ENCODE data around the gene CSMD2.

The CSMD2 gene

GRCh38 chr1:33899746-33900145, 265.3 kb downstream of the CSMD2 start:
- DNase-seq (ENCODE audit: low spot score): no peak

GRCh38 chr1:33898881-33899280, 266.1 kb downstream of the CSMD2 start:
- no peak for DNase-seq (ENCODE audit: low spot score)

- no peak for DNase-seq (ENCODE audit: low spot score)
Measured at GRCh38 chr1:33898406-33898805, 266.6 kb downstream of the CSMD2 start.

DNA sequence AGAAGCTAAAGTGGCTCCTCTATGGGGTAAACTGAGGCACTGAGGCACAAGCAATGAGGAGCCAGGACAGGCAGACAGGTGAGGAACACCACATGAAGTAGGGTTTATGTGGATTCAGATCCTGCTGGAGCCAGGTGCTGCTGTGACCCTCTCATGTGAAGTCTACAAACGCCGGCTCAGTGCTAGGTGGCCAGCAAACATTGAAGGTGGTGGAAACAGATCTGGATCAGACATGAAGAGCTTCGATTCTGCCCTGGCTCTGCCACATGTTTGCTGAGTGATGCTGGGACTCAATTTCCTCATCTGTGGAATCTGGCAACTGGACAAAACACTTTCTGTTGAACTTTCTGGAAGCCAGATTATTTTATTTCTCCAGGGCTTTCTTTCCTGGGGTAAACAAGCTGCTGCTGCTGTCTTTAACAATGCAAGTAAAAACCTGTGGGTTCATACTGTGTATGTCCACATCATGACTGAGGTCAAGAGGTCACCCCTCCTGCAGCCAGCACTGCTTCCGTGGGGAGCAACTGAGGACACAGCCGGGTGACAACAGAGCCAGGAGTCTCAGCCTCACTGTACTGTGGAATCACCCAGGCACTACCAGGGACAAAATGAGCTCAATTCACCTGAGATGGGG, 267.8 kb downstream of the CSMD2 start:
- DNase-seq (ENCODE audit: low spot score): no peak

GRCh38 chr1:33895976-33896375, 269.1 kb downstream of the CSMD2 start:
- no peak for DNase-seq (ENCODE audit: low spot score)

DNA sequence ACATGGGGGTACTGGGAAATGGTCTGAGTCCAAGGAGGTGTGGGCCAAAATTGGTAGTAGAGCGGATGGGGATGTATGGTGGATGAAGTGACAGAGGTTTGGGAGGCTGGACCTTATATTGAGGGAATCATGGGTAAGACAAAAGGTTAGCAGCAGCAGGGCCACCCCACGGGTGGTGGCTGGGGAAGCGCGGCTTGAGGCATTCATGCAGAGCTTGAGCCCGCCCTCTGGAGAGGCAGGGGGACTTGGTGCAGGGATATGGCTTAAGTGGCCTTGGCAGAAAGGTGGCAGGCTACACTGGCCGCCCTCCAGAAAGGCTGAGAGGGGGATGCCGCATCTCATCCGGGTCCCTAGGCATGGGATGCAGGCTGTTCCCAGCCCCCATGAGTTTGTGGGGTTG, 269.6 kb downstream of the CSMD2 start:
- no peak for DNase-seq (ENCODE audit: low spot score)

- no peak for DNase-seq (ENCODE audit: low spot score)
Measured at GRCh38 chr1:33893147-33893830, 271.7 kb downstream of the CSMD2 start.

- DNase-seq (ENCODE audit: low spot score): no peak
Measured at GRCh38 chr1:33886496-33886895, 278.5 kb downstream of the CSMD2 start.

- DNase-seq (ENCODE audit: low spot score): no peak
Measured at GRCh38 chr1:33880305-33880704, 284.7 kb downstream of the CSMD2 start.

DNA sequence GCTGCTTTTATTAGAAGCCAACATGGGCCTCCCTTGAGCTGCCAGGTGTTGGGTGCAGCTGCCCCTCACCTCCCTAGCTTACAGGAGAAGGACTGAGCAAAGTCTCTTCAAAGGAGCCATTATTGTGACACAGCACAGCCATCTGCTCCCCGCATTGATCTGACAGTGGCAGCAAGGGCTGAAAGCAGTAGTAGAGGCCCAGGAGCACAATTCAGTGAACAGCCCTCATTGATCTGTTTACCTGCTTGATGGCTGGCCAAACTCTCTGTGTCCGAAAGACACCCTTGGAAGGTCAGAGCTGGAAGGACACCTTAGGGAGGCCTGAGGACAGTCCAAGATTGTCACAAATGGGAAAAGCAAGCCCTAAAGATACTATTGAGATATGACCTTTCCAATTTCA, 286.6 kb downstream of the CSMD2 start:
- no peak for DNase-seq (ENCODE audit: low spot score)

DNA sequence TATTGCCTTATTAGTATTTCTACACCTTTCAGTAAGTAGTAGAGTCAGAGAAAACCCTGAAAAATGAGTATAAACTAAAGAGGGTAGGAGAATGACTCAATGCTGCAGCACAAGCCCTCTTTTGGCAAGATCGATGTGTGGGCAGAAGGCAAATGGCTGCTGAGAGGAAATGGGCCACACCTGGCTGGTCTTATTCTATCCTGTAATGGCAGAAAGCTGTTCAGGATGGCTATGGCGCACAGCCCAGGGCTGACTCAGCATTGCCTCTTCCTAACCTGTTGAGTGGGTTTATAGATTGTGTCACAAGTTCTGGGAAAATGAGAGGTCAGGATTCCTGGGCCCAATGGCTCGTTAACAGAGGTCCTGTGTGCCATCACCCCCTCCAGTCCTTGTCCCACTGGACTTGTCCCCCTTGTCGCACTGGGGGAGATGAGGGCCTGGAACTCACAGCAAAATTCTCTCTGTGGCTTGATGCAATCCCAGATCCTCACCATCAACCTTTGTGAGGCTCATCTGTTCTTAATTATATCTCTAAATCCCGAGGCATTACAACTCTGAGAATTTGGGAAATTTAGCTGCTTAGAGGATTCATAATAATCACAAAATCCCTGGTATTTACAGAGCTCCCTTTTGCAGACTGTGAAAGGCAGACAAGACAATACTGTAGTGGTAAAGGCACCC, 287.9 kb downstream of the CSMD2 start:
- no peak for DNase-seq (ENCODE audit: low spot score)

DNA sequence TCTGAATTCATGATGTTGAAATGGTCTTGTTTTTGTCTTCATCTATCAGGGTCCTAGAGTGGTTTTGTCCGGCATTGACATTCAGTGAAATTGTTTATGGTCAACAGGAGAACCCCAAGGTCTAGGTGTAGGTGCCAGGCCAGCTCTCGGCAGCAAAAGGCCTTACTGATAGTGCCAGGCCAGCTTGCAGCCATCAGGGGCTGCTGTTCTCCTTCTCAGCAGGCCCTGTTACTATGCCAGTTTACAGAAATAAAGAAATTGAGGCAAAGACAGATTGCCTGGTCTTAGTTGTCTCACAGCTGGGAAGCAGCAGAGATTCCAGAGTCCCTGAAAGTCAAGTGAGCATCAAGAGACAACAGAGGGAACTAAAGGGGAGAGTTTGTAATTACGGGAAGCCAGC, 289.2 kb downstream of the CSMD2 start:
- no peak for DNase-seq (ENCODE audit: low spot score)

DNA sequence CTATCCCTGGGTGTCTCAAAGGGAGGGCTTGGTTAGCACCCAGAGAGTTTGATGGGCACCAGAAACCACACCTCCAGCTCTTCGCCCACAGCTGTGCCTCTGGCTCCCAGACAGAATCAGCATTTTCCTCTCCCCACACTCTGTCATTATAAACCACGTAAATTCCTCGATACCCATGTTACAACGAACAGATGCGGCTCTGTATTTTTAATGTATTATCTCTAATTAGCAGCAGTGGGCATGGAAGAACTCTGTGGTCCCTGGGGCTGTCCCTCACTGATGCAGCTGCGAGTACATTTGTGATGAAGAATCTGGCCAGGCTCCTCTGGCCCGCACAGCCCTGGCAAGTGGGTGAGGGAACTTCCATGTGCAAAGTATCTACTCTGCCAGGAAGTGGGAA, 290.4 kb downstream of the CSMD2 start:
- DNase-seq (ENCODE audit: low spot score): no peak

DNA sequence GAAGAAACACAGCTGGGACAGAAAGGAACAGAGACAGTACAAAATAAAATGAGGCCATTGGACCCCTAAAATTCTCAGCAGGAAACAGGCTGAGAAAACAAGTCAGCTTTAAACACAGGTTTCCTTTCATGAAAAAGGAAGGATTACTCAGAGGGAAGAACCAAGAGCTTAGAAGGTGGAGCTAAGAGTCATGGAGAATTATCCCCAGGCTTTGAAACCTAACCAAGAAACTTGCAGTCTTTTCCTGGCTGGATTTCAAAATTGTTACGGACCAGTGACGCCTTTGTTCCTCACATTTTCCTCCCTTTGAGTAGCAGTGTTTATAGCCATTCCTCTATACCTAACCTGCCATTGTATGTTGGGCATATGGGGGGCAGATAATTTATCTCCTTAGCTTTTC, 292.3 kb downstream of the CSMD2 start:
- no peak for DNase-seq (ENCODE audit: low spot score)

GRCh38 chr1:33872275-33872674, 292.8 kb downstream of the CSMD2 start:
- no peak for DNase-seq (ENCODE audit: low spot score)

GRCh38 chr1:33867684-33868083, 297.3 kb downstream of the CSMD2 start:
- DNase-seq (ENCODE audit: low spot score): no peak

DNA sequence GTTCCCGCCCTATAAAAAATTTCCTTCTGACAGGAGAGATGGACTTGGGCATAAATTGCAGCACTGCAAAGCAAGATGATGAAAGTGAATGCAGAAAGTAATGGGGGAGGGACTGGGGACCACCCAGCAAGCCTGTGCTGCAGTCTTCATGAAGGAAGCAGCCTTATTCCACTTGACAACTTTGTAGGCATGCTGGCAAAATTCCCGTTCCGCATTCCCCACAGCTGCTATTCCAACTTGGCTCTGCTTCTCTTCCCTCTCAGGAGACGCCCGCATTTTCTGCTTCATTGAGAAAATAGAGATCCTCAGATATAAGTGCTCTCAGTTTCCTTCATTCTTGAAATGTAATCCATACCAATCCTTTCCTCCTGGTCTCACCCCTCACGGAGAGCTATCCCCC, 298.7 kb downstream of the CSMD2 start:
- no peak for DNase-seq (ENCODE audit: low spot score)

DNA sequence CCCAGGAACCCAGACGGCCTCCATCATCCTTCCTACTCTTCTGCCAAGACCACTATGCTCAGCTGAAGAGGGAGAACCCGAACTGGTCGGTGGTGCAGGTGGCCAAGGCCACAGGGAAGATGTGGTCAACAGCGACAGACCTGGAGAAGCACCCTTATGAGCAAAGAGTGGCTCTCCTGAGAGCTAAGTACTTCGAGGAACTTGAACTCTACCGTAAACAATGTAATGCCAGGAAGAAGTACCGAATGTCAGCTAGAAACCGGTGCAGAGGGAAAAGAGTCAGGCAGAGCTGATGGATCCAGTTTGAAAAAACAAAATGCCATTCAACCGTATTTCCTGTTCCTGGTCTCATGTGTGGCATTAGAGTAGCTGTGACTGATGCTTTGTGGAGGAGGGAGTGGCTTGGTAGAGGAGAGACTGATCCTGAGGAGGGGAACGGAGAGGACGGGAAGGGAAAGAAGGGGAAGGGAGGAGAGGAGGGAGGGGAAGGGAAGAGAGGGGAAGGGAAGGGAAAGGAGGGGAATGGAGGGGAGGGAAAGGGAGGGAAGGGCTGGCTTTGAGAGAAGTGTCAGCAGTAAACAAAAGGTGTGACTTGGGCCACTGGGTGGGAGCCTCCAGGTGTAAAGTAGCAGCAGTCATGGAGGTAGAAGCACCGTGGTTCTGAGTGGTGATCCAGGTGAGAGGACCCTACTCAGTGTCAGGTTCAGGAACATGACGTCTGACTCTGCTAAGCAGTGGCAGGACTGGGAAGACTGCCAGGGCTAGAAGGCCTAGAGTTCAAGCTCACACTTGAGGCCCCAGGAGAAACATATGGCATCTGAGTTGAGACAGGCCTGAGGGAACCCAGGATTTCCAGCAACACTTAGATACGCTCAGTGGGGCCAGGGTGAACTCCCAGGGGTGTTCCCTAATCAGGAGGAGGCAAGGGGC, 300.3 kb downstream of the CSMD2 start:
- no peak for DNase-seq (ENCODE audit: low spot score)

GRCh38 chr1:33863779-33864178, 301.3 kb downstream of the CSMD2 start, which contains the start of gene HMGB4:
HMGB4 (plus strand) TSS chr1:33864079; CDS start chr1:33864192, 113 bp downstream.
- DNase-seq (ENCODE audit: low spot score): no peak

DNA sequence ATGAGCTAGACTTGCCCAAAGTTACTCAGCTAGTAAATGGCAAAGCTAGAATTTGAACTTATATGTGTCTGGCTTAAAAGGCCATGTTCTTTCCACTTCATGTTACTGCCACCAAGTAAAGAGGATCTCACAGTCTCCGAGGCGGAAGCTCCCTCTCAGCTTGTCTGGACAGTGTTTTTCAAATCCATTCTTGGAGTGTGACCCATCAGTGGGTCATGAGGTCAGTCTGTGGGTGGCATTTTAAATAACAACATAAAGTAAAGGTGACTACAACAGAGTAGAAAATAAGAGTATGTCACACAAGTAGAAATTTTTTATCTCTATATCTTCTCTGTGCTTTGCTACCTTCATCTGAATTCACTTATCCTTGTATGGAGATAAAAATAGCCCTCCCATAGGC, 304.4 kb downstream of the CSMD2 start:
- no peak for DNase-seq (ENCODE audit: low spot score)

- DNase-seq (ENCODE audit: low spot score): no peak
Measured at GRCh38 chr1:33854091-33854490, 310.9 kb downstream of the CSMD2 start.

DNA sequence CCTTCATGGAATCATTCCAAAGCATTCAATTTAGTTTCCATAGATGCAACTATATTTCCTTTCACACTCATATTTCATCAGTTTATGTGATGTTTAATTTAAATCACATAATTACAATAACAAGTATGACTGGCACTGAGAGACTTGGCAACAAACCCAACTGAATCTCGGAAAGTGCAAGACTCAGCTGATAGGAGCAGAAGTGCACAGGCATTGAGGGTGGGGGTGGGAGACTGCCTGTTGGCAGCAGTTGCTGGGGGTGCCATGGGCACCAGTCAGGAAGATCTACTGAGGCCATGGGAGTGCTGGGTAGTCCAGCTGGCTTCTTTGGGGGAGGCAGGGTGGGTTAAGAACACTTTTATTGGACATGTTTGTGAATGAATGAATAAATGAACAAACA, 311.6 kb downstream of the CSMD2 start:
- no peak for DNase-seq (ENCODE audit: low spot score)
